ENCODE results near the gene ATG16L2. TPM values are rescaled to one million over a fixed set of nuclear protein-coding genes. Genes with fewer than 3 reads are reported as not detected.

Gene ATG16L2
- total RNA-seq, 1 donor from 2014 or later = 24.5 TPM

DNA sequence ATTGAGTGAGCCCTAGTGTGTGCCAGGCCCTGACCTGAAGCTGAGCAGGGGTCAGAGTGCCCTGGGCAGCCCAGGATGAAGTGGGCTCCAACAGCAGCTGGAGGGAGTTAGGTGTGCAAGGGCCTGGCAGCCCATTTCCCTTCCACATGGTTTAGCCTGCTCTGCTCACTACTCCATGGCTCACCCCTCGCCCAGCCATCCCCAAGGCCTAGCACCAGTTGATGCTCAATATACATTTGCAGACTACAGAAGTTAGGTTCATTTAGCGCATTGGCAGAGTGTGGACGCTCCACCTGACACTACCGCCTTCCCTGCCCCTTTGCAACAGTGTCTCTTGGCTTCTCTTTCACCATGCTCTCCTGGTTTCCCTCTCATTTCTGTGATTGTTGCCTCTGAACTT is 3.8 kb downstream of the ATG16L2 start:
- Mint-ChIP-seq H3K36me3 (ENCODE audit: low read depth) (peaks cover 4% of the 10 kb centered on the region), H3K9me3 (no peaks in the 10 kb centered on the region), H3K4me3 (peak overlapping the region; percentile 65), H3K27me3 (ENCODE audit: low read depth) (peaks cover 3% of the 10 kb centered on the region), H3K4me1 (peaks cover 25% of the 10 kb centered on the region), H3K27ac (ENCODE audit: unreplicated experiment) (no peak overlapping the region)
- no peak for DNase-seq (ENCODE audit: low read depth, low spot score)
- TF ChIP-seq, protein P1, sequence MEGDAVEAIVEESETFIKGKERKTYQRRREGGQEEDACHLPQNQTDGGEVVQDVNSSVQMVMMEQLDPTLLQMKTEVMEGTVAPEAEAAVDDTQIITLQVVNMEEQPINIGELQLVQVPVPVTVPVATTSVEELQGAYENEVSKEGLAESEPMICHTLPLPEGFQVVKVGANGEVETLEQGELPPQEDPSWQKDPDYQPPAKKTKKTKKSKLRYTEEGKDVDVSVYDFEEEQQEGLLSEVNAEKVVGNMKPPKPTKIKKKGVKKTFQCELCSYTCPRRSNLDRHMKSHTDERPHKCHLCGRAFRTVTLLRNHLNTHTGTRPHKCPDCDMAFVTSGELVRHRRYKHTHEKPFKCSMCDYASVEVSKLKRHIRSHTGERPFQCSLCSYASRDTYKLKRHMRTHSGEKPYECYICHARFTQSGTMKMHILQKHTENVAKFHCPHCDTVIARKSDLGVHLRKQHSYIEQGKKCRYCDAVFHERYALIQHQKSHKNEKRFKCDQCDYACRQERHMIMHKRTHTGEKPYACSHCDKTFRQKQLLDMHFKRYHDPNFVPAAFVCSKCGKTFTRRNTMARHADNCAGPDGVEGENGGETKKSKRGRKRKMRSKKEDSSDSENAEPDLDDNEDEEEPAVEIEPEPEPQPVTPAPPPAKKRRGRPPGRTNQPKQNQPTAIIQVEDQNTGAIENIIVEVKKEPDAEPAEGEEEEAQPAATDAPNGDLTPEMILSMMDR (conservative IDR thresholded peaks at IDR 0.05) = no peak

- TF ChIP-seq, protein P1 (conservative IDR thresholded peaks at IDR 0.05) = no peak
- Mint-ChIP-seq H3K27ac (ENCODE audit: unreplicated experiment) (no peak overlapping the region), H3K36me3 (ENCODE audit: low read depth) (peaks cover 3% of the 10 kb centered on the region), H3K27me3 (ENCODE audit: low read depth) (peaks cover 6% of the 10 kb centered on the region), H3K9me3 (no peaks in the 10 kb centered on the region), H3K4me3 (peak overlapping the region; percentile 65), H3K4me1 (peaks cover 15% of the 10 kb centered on the region)
- no peak for DNase-seq (ENCODE audit: low read depth, low spot score)
Observed at GRCh38 chr11:72818971-72819370, 4.8 kb downstream of the ATG16L2 start.

GRCh38 chr11:72820439-72821139 is 6.4 kb downstream of the ATG16L2 start:
- peaks cover 9% of the 10 kb centered on the region for H3K4me1 Mint-ChIP-seq
- DNase-seq (ENCODE audit: low read depth, low spot score) = no peak
- peaks cover 7% of the 10 kb centered on the region for H3K27me3 Mint-ChIP-seq (ENCODE audit: low read depth)
- no peak overlapping the region for H3K27ac Mint-ChIP-seq (ENCODE audit: unreplicated experiment)
- TF ChIP-seq, protein P1 (conservative IDR thresholded peaks at IDR 0.05) = no peak
- peak overlapping the region; percentile 61 for H3K4me3 Mint-ChIP-seq
- H3K36me3 Mint-ChIP-seq (ENCODE audit: low read depth) = peaks cover 3% of the 10 kb centered on the region
- H3K9me3 Mint-ChIP-seq = no peaks in the 10 kb centered on the region

GRCh38 chr11:72821221-72821919 is 7.2 kb downstream of the ATG16L2 start:
- Mint-ChIP-seq H3K4me3 (peak overlapping the region; percentile 71), H3K36me3 (ENCODE audit: low read depth) (peaks cover 3% of the 10 kb centered on the region), H3K4me1 (peaks cover 9% of the 10 kb centered on the region), H3K9me3 (no peaks in the 10 kb centered on the region), H3K27ac (ENCODE audit: unreplicated experiment) (peak overlapping the region; percentile 57), H3K27me3 (ENCODE audit: low read depth) (peaks cover 7% of the 10 kb centered on the region)
- TF ChIP-seq, protein P1 (conservative IDR thresholded peaks at IDR 0.05) = no peak
- DNase-seq (ENCODE audit: low read depth, low spot score) = no peak

- H3K4me1 Mint-ChIP-seq = peaks cover 9% of the 10 kb centered on the region
- TF ChIP-seq, protein P1 (conservative IDR thresholded peaks at IDR 0.05) = peak; percentile 27
- H3K27me3 Mint-ChIP-seq (ENCODE audit: low read depth) = peaks cover 7% of the 10 kb centered on the region
- peak overlapping the region; percentile 57 for H3K27ac Mint-ChIP-seq (ENCODE audit: unreplicated experiment)
- no peaks in the 10 kb centered on the region for H3K9me3 Mint-ChIP-seq
- peak; percentile 94 for DNase-seq (ENCODE audit: low read depth, low spot score)
- peaks cover 3% of the 10 kb centered on the region for H3K36me3 Mint-ChIP-seq (ENCODE audit: low read depth)
- peak overlapping the region; percentile 77 for H3K4me3 Mint-ChIP-seq
Observed at GRCh38 chr11:72821920-72822799, 7.9 kb downstream of the ATG16L2 start.

All from neural crest cell (in vitro differentiated cells).